Ascending aorta (tissue), 2 donors: Measurements from ENCODE around the gene MSH5. TPM values are rescaled to one million over a fixed set of nuclear protein-coding genes. Genes with fewer than 3 reads are reported as not detected.
A peak's percentile ranks its signal among the peaks of the same experiment; 100 is the strongest.
"Not testable (repeated sequence)": the region's sequence is repeated elsewhere in the genome, so short reads cannot be mapped to it uniquely, and the experiment has no call there.

ENCODE experiments used
- DNase-seq, 2 donors: peaks; one replicate each; pipeline ENCODE4 v3.0.0-alpha.2; 2019; ENCODE audit warnings: low spot score in 2 of 2
- H3K27ac ChIP-seq, 2 donors: fragments of 200-600 bp; sonication (generic); one replicate each; pipeline ENCODE4 v1.5.1; 2016 to 2017; ENCODE audit warnings: mild to moderate bottlenecking in 1 of 2
- H3K27me3 ChIP-seq: fragments of 200-600 bp; sonication (generic); one replicate; pipeline ENCODE4 v1.5.1; 2017
- H3K36me3 ChIP-seq, 2 donors: fragments of 200-600 bp; sonication (generic); one replicate each; pipeline ENCODE4 v1.5.1; 2016
- H3K4me1 ChIP-seq, 2 donors: fragments of 200-600 bp; sonication (generic); one replicate each; pipeline ENCODE4 v1.5.1; 2016 to 2017; ENCODE audit warnings: mild to moderate bottlenecking in 1 of 2
- H3K4me3 ChIP-seq, 2 donors: fragments of 200-600 bp; sonication (generic); one replicate each; pipeline ENCODE4 v1.5.1; 2016 to 2017; ENCODE audit warnings: mild to moderate bottlenecking in 1 of 2
- H3K9me3 ChIP-seq, 2 donors: fragments of 200-600 bp; sonication (generic); one replicate each; pipeline ENCODE4 v1.5.1; 2016
- intact Hi-C: fragments of 100-400 bp; cut with DNase I; formaldehyde crosslinking; loops from one replicate; pipeline ENCODE4 v1.15.1; 2023
- total RNA-seq: library from RNA; depleted of rRNA; stranded (reverse); fragments of >200 nt; gene quantifications from one replicate; pipeline ENCODE4 v1.1.0, GENCODE V29; 2016
- TF ChIP-seq, protein P1 (sequence below), 3 experiments: fragments of 200-600 bp in 2 of 3; fragments of 450-650 bp in 1 of 3; sonication (generic) in 2 of 3; IDR thresholded peaks; one replicate each; pipeline ENCODE4 v1.5.1; 2016 to 2019; ENCODE audit warnings: antibody characterized with exemption in 3 of 3, mild to moderate bottlenecking in 1 of 3, moderate library complexity in 1 of 3

MSH5 gene
- total RNA-seq, 1 donor from 2014 or later, result 17.7 TPM

- H3K4me1 ChIP-seq, result peaks cover 0 to 7% of the 10 kb centered on the region in 2 donors
- H3K36me3 ChIP-seq, result no peaks in the 10 kb centered on the region
- no peak overlapping the region for H3K27ac ChIP-seq
- H3K9me3 ChIP-seq, result no peaks in the 10 kb centered on the region
- no peak for DNase-seq
- TF ChIP-seq, protein P1, sequence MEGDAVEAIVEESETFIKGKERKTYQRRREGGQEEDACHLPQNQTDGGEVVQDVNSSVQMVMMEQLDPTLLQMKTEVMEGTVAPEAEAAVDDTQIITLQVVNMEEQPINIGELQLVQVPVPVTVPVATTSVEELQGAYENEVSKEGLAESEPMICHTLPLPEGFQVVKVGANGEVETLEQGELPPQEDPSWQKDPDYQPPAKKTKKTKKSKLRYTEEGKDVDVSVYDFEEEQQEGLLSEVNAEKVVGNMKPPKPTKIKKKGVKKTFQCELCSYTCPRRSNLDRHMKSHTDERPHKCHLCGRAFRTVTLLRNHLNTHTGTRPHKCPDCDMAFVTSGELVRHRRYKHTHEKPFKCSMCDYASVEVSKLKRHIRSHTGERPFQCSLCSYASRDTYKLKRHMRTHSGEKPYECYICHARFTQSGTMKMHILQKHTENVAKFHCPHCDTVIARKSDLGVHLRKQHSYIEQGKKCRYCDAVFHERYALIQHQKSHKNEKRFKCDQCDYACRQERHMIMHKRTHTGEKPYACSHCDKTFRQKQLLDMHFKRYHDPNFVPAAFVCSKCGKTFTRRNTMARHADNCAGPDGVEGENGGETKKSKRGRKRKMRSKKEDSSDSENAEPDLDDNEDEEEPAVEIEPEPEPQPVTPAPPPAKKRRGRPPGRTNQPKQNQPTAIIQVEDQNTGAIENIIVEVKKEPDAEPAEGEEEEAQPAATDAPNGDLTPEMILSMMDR (IDR thresholded peaks at IDR 0.05), result no peak
- H3K27me3 ChIP-seq, result no peaks in the 10 kb centered on the region
- H3K4me3 ChIP-seq, result no peak overlapping the region
- intact Hi-C loops, result no loop called here
These were observed 31.6 kb upstream of the MSH5 start for GRCh38 chr6:31708224-31708623.

DNA sequence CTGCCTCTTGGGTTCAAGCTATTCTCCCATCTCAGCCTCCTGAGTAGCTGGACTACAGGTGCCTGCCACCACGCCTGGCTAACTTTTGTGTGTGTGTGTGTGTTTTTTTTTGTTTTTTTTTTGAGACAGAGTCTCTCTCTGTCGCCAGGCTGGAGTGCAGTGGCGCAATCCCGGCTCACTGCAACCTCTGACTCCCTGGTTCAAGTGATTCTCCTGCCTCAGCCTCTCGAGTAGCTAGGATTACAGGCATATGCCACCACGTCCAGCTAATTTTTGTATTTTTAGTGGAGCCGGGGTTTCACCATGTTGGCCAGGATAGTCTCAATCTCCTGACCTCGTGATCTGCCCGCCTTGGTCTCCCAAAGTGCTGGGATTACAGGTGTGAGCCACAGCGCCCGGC, 30.6 kb upstream of the MSH5 start:
- H3K36me3 ChIP-seq, H3K27ac ChIP-seq, DNase-seq, H3K4me3 ChIP-seq, intact Hi-C loops, H3K9me3 ChIP-seq, H3K4me1 ChIP-seq, H3K27me3 ChIP-seq: not testable (repeated sequence)

GRCh38 chr6:31710523-31711219, 29.1 kb upstream of the MSH5 start:
- no peaks in the 10 kb centered on the region for H3K9me3 ChIP-seq
- no peak for DNase-seq
- TF ChIP-seq, protein P1 (IDR thresholded peaks at IDR 0.05), result no peak
- intact Hi-C loops, result no loop called here
- H3K36me3 ChIP-seq, result no peaks in the 10 kb centered on the region
- H3K27ac ChIP-seq, result no peak overlapping the region
- no peaks in the 10 kb centered on the region for H3K4me1 ChIP-seq
- no peak overlapping the region for H3K4me3 ChIP-seq
- H3K27me3 ChIP-seq, result no peaks in the 10 kb centered on the region

DNA sequence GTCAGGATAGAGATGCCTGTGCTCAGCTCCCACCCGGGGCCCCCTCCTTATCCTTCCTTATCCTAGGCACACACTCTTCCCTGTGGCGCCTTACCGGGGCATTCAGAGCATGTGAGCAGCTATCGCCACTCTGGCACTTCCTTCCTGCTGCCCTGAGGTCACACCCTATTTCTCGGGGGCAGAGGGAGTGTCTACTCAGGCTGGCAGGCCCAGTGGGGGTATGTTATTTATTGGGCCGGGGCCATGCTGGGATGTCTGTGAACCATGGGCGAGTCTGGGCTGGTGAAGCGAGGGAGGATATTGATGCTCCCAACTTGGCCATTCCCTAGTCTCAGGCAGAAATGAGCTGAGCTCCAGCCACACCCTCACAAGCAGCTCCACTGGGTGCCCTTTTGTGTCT, 28.6 kb upstream of the MSH5 start:
- Histone ChIP-seq H3K27me3 (no peaks in the 10 kb centered on the region), H3K4me3 (no peak overlapping the region), H3K36me3 (no peaks in the 10 kb centered on the region), H3K4me1 (no peaks in the 10 kb centered on the region), H3K27ac (no peak overlapping the region), H3K9me3 (no peaks in the 10 kb centered on the region)
- intact Hi-C loops, result no loop called here
- no peak for DNase-seq
- TF ChIP-seq, protein P1 (IDR thresholded peaks at IDR 0.05), result no peak

DNA sequence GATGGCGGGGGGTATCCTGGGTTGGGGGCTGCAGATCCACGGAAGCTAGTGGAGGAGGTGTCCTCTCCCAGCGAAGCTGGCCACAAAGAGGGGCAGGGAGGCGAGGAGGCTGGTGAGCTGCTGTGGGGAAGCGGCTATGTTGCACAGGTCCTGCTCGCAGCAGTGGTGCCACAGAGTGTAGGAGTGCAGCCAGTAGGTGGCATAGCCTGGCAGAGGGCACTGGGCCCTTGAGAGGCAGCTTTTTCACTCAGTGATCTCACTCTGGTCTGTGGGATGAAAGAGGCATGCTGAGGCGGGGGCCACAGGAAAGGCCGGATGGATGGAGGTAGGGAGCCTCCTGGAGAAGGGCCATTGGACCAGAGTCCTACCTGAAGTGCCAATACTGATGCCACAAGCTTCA, 27.5 kb upstream of the MSH5 start:
- intact Hi-C loops, result no loop called here
- TF ChIP-seq, protein P1 (IDR thresholded peaks at IDR 0.05), result peak in 1 of 3 experiments; percentile 20
- Histone ChIP-seq H3K4me1 (no peaks in the 10 kb centered on the region), H3K9me3 (no peaks in the 10 kb centered on the region), H3K36me3 (no peaks in the 10 kb centered on the region), H3K4me3 (no peak overlapping the region), H3K27ac (no peak overlapping the region), H3K27me3 (no peaks in the 10 kb centered on the region)
- no peak for DNase-seq

DNA sequence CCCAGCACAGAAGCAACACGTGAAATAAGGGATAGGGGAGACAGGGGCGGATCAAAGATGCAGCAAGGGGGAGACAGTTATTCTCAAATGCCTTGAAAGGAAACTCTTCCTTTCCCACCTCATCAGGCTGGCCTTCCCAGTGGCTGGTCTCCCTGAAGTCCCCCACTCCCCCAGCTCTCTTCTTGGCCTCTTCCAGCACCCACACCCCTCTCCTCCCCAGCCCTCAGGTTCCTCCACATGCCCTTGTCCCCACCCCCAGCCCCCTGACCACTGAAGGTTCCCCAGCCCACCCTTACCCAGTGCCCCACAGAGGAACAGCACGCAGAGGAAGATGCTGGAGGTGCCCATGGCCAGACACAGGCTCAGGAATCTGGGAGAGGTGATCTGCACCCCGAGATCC, 26.3 kb upstream of the MSH5 start:
- no peaks in the 10 kb centered on the region for H3K4me1 ChIP-seq
- H3K4me3 ChIP-seq, result no peak overlapping the region
- DNase-seq, result no peak
- no peaks in the 10 kb centered on the region for H3K9me3 ChIP-seq
- no peaks in the 10 kb centered on the region for H3K27me3 ChIP-seq
- no peaks in the 10 kb centered on the region for H3K36me3 ChIP-seq
- intact Hi-C loops, result no loop called here
- H3K27ac ChIP-seq, result no peak overlapping the region
- TF ChIP-seq, protein P1 (IDR thresholded peaks at IDR 0.05), result no peak
